Lung (tissue), 12 donors: ENCODE measurements around the gene FAM221B. TPM values are rescaled to one million over a fixed set of nuclear protein-coding genes. Genes with fewer than 3 reads are reported as not detected.

ENCODE experiments used
- ATAC-seq: fragments of 200-7000 bp; cut with Tn5 transposase; one replicate; pipeline ENCODE4 v1.9.1; 2020; ENCODE audit warnings: moderate number of reproducible peaks; ENCODE audit not compliant: insufficient read depth, low FRiP score
- DNase-seq, 3 donors: peaks; one replicate each; pipeline ENCODE4 v3.0.0-alpha.2; 2013 to 2017
- H3K27ac ChIP-seq, 2 donors: one replicate each; pipeline ENCODE4 v1.5.1; 2013; ENCODE audit warnings: mild to moderate bottlenecking in 2 of 2, moderate library complexity in 2 of 2, control low read depth in 1 of 2, inconsistent platforms in 1 of 2, low read depth in 1 of 2, low read length in 1 of 2
- H3K27me3 ChIP-seq, 3 donors: one replicate each; pipeline ENCODE4 v1.5.1; 2013; ENCODE audit warnings: low read length in 2 of 3; ENCODE audit not compliant: control insufficient read depth in 3 of 3, insufficient read depth in 3 of 3
- H3K36me3 ChIP-seq, 4 donors: one replicate each; pipeline ENCODE4 v1.5.1; 2013; ENCODE audit warnings: low read length in 4 of 4, mild to moderate bottlenecking in 1 of 4, moderate library complexity in 1 of 4; ENCODE audit not compliant: control insufficient read depth in 4 of 4, insufficient read depth in 4 of 4
- H3K4me1 ChIP-seq, 5 donors: one replicate each; pipeline ENCODE4 v1.5.1; 2013; ENCODE audit warnings: low read length in 5 of 5, mild to moderate bottlenecking in 2 of 5, moderate library complexity in 1 of 5; ENCODE audit not compliant: control insufficient read depth in 5 of 5, insufficient read depth in 5 of 5
- H3K4me3 ChIP-seq: one replicate; pipeline ENCODE4 v1.5.1; 2013; ENCODE audit warnings: mild to moderate bottlenecking, control low read depth, moderate library complexity
- H3K9ac ChIP-seq, 2 donors: one replicate each; pipeline ENCODE4 v1.5.1; 2013; ENCODE audit warnings: low read length in 2 of 2, control low read depth in 1 of 2; ENCODE audit not compliant: insufficient read depth in 1 of 2
- H3K9me3 ChIP-seq, 4 donors: one replicate each; pipeline ENCODE4 v1.5.1; 2013; ENCODE audit warnings: low read length in 3 of 4, mild to moderate bottlenecking in 1 of 4, moderate library complexity in 1 of 4; ENCODE audit not compliant: control insufficient read depth in 4 of 4, insufficient read depth in 3 of 4
- WGBS, 2 donors: extraction: QIAGEN DNeasy Blood & Tissue Kit; methylation state at CpG; one replicate each; pipeline ENCODE4 v1.1.7; 2013; 5-methylcytosine and 5-hydroxymethylcytosine counted together
- polyA plus RNA-seq, 2 donors: library from polyadenylated mRNA; stranded (reverse); fragments of 200-250 nt; gene quantifications; one replicate each; pipeline ENCODE4 v1.2.1, GENCODE V29; 2013
- total RNA-seq, 2 donors: library from RNA; depleted of rRNA in 1 of 2; stranded (reverse); fragments of >200 nt in 1 of 2; gene quantifications; one replicate each; pipeline ENCODE4 v1.2.1, GENCODE V29; 2014 to 2021
- TF ChIP-seq, protein P1 (sequence below): IDR thresholded peaks from 2 replicates; pipeline ENCODE4 v1.5.1; 2012; ENCODE audit warnings: mild to moderate bottlenecking; ENCODE audit errors: control extremely low read depth, extremely low read depth
- donor health status: control.
- donor health status: control.
- donor health status: Bipolar disorder and iron deficiency.
- donor health status: healthy.
- donor health status: DM: yes; HTN: yes; CAD: no.

The FAM221B gene
- total and polyA plus RNA-seq, 4 donors, result 0.10 to 0.25 (median 0.13) TPM

- Histone ChIP-seq H3K27ac (no peak overlapping the region), H3K36me3 (no peaks in the 10 kb centered on the region), H3K9ac (no peak overlapping the region), H3K27me3 (no peaks in the 10 kb centered on the region), H3K9me3 (no peaks in the 10 kb centered on the region), H3K4me1 (peaks cover 0 to 23% (median 10%) of the 10 kb centered on the region in 5 donors), H3K4me3 (no peak overlapping the region)
- 30% methylated on average over 4 of the region's 4 CpGs for WGBS, 2 donors
- TF ChIP-seq, protein P1, sequence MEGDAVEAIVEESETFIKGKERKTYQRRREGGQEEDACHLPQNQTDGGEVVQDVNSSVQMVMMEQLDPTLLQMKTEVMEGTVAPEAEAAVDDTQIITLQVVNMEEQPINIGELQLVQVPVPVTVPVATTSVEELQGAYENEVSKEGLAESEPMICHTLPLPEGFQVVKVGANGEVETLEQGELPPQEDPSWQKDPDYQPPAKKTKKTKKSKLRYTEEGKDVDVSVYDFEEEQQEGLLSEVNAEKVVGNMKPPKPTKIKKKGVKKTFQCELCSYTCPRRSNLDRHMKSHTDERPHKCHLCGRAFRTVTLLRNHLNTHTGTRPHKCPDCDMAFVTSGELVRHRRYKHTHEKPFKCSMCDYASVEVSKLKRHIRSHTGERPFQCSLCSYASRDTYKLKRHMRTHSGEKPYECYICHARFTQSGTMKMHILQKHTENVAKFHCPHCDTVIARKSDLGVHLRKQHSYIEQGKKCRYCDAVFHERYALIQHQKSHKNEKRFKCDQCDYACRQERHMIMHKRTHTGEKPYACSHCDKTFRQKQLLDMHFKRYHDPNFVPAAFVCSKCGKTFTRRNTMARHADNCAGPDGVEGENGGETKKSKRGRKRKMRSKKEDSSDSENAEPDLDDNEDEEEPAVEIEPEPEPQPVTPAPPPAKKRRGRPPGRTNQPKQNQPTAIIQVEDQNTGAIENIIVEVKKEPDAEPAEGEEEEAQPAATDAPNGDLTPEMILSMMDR, result peak; percentile 60
- DNase-seq, result peak; percentile 40 to 79 (median 77)
- peak; percentile 55 for ATAC-seq
Observed at GRCh38 chr9:35826071-35826701, 2.3 kb downstream of the FAM221B start.

DNA sequence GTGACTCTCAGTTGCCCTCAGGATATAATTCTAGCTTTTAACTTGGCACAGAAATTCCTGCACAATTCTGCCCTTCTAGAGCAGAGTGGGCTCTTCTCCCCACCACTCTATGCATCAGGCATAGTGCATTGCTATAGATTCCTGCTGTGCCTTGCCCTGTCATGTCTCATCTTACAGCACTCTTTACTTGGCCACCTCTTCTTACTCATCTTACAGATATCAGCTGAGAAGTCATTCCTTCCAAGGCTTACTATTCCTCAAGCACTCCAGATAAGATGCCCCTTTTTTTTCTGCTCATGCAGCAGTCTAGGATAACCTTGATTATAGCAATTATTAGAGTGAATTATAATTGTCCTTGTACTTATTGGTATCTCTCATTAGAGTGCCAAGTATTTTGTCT is 5.6 kb downstream of the FAM221B start:
- no peaks in the 10 kb centered on the region for H3K9me3 ChIP-seq
- H3K27me3 ChIP-seq, result no peaks in the 10 kb centered on the region
- no peaks in the 10 kb centered on the region for H3K36me3 ChIP-seq
- no peak overlapping the region for H3K9ac ChIP-seq
- DNase-seq, result no peak
- ATAC-seq, result no peak
- no peak overlapping the region for H3K27ac ChIP-seq
- TF ChIP-seq, protein P1, result no peak
- H3K4me3 ChIP-seq, result no peak overlapping the region
- H3K4me1 ChIP-seq, result peaks cover 0 to 2% (median 0%) of the 10 kb centered on the region in 5 donors

- DNase-seq (no peak), ATAC-seq (no peak)
- Histone ChIP-seq H3K9me3 (no peaks in the 10 kb centered on the region), H3K27ac (no peak overlapping the region), H3K9ac (no peak overlapping the region), H3K4me1 (no peaks in the 10 kb centered on the region), H3K4me3 (no peak overlapping the region), H3K36me3 (no peaks in the 10 kb centered on the region), H3K27me3 (no peaks in the 10 kb centered on the region)
- TF ChIP-seq, protein P1, result no peak
Observed at GRCh38 chr9:35820076-35820475, 8.5 kb downstream of the FAM221B start.

DNA sequence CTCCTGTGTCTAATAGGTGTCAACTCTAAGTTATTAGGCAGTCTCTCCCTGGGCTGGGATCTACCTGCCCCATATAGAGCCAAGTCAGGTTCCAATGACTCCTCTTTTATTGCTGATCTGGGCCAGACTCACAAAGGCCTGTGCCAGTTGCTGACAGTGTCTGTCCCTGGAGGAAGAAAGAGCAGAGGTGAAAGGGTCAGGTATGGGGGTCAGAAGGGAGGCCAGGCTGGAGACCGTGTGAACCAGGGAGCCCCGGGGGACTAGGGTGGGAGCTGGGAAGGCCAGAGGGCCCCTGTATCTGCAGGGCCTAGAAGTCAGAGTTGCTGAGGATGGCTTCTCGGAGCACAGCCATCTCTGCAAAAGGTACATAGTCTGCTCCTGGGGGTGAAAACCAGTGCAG is 10.2 kb downstream of the FAM221B start:
- Histone ChIP-seq H3K9ac (no peak overlapping the region), H3K9me3 (no peaks in the 10 kb centered on the region), H3K4me3 (no peak overlapping the region), H3K27ac (no peak overlapping the region), H3K4me1 (peaks cover 0 to 8% (median 3%) of the 10 kb centered on the region in 5 donors), H3K27me3 (no peaks in the 10 kb centered on the region), H3K36me3 (no peaks in the 10 kb centered on the region)
- ATAC-seq (no peak), DNase-seq (no peak)
- 88 to 91% methylated on average over 3 of the region's 3 CpGs for WGBS, 2 donors
- TF ChIP-seq, protein P1, result no peak
